OCI-LY3 (cell line): ENCODE measurements around the gene ART5.

Source experiments
- H2AFZ ChIP-seq: fragments of 200-600, 300-600 bp; shearing (Covaris generic); 2 replicates; pipeline ENCODE4 v1.6.0; 2014; ENCODE audit warnings: antibody characterized with exemption, low read depth, low read length
- H3K27ac ChIP-seq: fragments of 200-600, 300-600 bp; sonication (generic); 2 replicates; pipeline ENCODE4 v1.5.1; 2014; ENCODE audit warnings: mild to moderate bottlenecking, low read length, moderate library complexity, mixed read lengths
- H3K27me3 ChIP-seq: fragments of 200-600, 300-600 bp; sonication (generic); 2 replicates; pipeline ENCODE4 v1.6.1; 2014; ENCODE audit warnings: low read depth, low read length, mixed read lengths
- H3K36me3 ChIP-seq: fragments of 200-600, 300-600 bp; sonication (generic); replicated peaks from 2 replicates; pipeline ENCODE3; 2014; ENCODE audit warnings: low read depth, low read length, mixed read lengths
- H3K4me1 ChIP-seq: fragments of 300-600, 200-600 bp; sonication (generic); 2 replicates; pipeline ENCODE4 v1.6.1; 2014; ENCODE audit warnings: low read length, mixed read lengths
- H3K4me2 ChIP-seq: fragments of 200-600, 300-600 bp; sonication (generic); 2 replicates; pipeline ENCODE4 v1.6.1; 2014; ENCODE audit warnings: low read length, mixed read lengths
- H3K4me3 ChIP-seq: fragments of 300-600, 200-600 bp; sonication (generic); 2 replicates; pipeline ENCODE4 v1.5.1; 2014; ENCODE audit warnings: antibody characterized with exemption, mild to moderate bottlenecking, low read length, moderate library complexity
- H3K79me2 ChIP-seq: fragments of 300-600, 200-600 bp; shearing (Covaris generic); 2 replicates; pipeline ENCODE4 v1.6.1; 2014; ENCODE audit warnings: mild to moderate bottlenecking, low read length, mixed read lengths
- H3K9ac ChIP-seq: fragments of 300-600, 200-600 bp; shearing (Covaris generic); 2 replicates; pipeline ENCODE4 v1.6.0; 2014; ENCODE audit warnings: mild to moderate bottlenecking, low read length, moderate library complexity
- H3K9me3 ChIP-seq: fragments of 200-600, 300-600 bp; shearing (Covaris generic); 2 replicates; pipeline ENCODE4 v1.6.1; 2014; ENCODE audit warnings: low read length, mixed read lengths; ENCODE audit not compliant: insufficient read depth
- H4K20me1 ChIP-seq: fragments of 200-600, 300-600 bp; sonication (generic); 2 replicates; pipeline ENCODE4 v1.6.1; 2016; ENCODE audit warnings: low read length, mixed read lengths; ENCODE audit not compliant: insufficient read depth
- CTCF ChIP-seq: fragments of 200-600, 300-600 bp; sonication (generic); IDR thresholded peaks from 2 replicates; pipeline ENCODE4 v1.5.1; 2014; ENCODE audit warnings: antibody characterized with exemption, low read length, low read depth
- EZH2phosphoT487 ChIP-seq: fragments of 200-600 bp; shearing (Covaris generic); IDR thresholded peaks from 2 replicates; pipeline ENCODE4 v1.6.1; 2018; ENCODE audit warnings: antibody characterized with exemption, mixed run types, low read depth

Gene ART5

DNA sequence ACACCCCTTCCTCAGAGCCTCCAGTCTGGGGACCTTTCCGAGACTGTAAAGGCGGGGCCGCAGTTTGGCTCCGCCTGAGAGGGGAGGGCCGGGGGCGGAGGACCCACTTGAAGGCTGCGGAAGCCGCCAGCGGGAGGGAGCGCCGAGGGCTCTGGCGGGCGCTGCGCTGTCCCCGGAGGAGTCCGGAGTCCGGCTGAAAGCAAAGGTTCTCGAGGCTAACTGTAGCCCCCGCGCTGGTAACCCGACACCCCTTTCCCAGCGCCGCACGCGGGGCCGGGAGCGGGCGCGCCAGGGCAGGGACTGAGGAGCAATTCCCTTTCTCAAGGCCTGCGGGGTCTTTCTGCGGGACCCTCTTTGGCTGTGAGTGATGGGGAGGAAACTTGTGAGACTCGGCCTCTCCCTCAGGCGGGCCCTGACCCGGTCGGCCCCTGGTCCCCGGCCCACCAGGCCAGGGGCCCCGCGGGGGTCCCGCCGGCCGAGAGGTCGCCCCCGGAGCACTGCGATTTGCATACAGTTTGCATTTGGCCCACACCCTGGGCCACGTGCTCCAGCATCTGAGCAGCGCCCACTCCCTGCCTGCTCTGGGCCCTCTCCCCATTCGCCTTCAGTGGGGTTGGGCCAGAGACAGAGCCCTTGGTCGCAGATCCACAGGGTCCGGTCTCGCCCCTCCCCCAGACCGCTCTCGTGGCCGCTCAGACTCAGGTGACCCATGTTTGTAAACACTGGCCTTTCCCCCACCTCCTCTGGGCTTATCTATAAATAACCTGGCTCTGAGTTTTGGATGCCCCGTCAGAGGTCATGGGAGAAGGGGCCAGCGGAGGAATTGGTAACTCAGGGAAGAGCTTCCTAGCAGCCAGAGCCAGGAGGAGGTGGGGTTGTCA is 519 bp upstream of the ART5 start:
- Histone ChIP-seq H3K27ac (no peak overlapping the region), H3K27me3 (0 out of 2 replicates have a peak, but pooled peaks cover 2% of the 10 kb centered on the region), H4K20me1 (no peaks in the 10 kb centered on the region), H2AFZ (no peak overlapping the region), H3K79me2 (no peaks in the 10 kb centered on the region), H3K4me2 (no peak overlapping the region), H3K9ac (no peak overlapping the region), H3K4me3 (no peak overlapping the region), H3K9me3 (no peaks in the 10 kb centered on the region), H3K4me1 (no peaks in the 10 kb centered on the region), H3K36me3 (no peaks in the 10 kb centered on the region)
- TF ChIP-seq EZH2phosphoT487 = no peak
- no peak for TF ChIP-seq CTCF

- H3K4me3 ChIP-seq = no peak overlapping the region
- no peak overlapping the region for H2AFZ ChIP-seq
- no peak overlapping the region for H3K4me2 ChIP-seq
- no peak overlapping the region for H3K27ac ChIP-seq
- no peak overlapping the region for H3K9ac ChIP-seq
- no peaks in the 10 kb centered on the region for H3K9me3 ChIP-seq
- no peaks in the 10 kb centered on the region for H4K20me1 ChIP-seq
- H3K4me1 ChIP-seq = no peaks in the 10 kb centered on the region
- TF ChIP-seq CTCF (no peak), EZH2phosphoT487 (no peak)
- H3K27me3 ChIP-seq = peaks cover 9% of the 10 kb centered on the region
- no peaks in the 10 kb centered on the region for H3K79me2 ChIP-seq
- no peaks in the 10 kb centered on the region for H3K36me3 ChIP-seq
These were observed 601 bp downstream of the ART5 start for GRCh38 chr11:3641191-3641590.

DNA sequence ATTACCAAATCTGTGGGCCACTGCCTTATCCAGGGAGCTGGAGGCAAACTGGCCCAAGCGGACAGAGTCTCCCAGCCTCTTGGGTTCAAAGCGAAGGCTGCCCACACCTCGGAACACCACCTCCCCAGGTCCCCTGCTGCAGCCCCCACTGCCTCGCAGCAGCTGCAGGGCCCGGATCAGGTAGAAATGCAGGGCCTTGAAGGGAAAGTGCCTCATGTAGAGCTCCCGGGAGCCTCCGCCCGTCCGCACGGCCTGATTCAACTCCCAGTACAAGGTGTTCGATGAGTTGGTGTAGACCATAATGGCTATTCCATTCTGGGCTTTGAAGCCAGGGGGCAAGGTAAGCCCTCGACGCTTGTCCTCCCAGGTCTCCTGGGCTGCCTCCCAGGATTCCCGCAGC is 2.0 kb downstream of the ART5 start:
- Histone ChIP-seq H3K27ac (no peak overlapping the region), H4K20me1 (no peaks in the 10 kb centered on the region), H3K36me3 (no peaks in the 10 kb centered on the region), H3K4me2 (no peak overlapping the region), H3K27me3 (peaks cover 9% of the 10 kb centered on the region), H3K9me3 (no peaks in the 10 kb centered on the region), H3K79me2 (no peaks in the 10 kb centered on the region), H2AFZ (no peak overlapping the region), H3K4me3 (no peak overlapping the region), H3K9ac (no peak overlapping the region), H3K4me1 (no peaks in the 10 kb centered on the region)
- no peak for TF ChIP-seq CTCF
- no peak for TF ChIP-seq EZH2phosphoT487

DNA sequence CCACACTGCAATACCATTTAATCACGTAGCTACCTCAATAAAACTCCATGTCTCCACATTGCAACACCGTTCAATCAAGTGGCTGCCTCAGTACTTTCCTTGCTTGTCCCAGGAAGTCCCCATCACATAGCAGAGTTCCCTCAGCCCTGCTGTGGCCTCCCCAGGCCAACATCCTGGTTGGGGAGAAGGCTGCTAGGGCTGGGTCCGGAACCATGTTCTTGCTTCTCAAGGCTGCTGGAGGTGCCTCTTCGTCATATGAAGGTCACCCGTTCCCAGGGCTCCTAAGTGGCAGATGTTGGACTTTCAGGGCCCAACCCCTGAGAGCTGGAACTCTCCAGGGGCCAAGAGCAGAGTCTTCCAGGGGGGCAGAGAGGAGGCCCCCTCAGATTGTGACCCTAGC is 3.3 kb downstream of the ART5 start:
- no peak overlapping the region for H2AFZ ChIP-seq
- H3K79me2 ChIP-seq = no peaks in the 10 kb centered on the region
- H3K4me3 ChIP-seq = no peak overlapping the region
- no peaks in the 10 kb centered on the region for H4K20me1 ChIP-seq
- no peak overlapping the region for H3K27ac ChIP-seq
- no peaks in the 10 kb centered on the region for H3K9me3 ChIP-seq
- H3K27me3 ChIP-seq = peaks cover 9% of the 10 kb centered on the region
- no peak overlapping the region for H3K9ac ChIP-seq
- TF ChIP-seq EZH2phosphoT487 (no peak), CTCF (no peak)
- no peaks in the 10 kb centered on the region for H3K4me1 ChIP-seq
- H3K4me2 ChIP-seq = no peak overlapping the region
- H3K36me3 ChIP-seq = no peaks in the 10 kb centered on the region
